SK-N-SH treated with all-trans-retinoic acid at 6 μM for 48 hours (cell line): ENCODE data around the gene VWF.

Source experiments
- ARNTL ChIP-seq: fragments of 450-650 bp; formaldehyde crosslinking; IDR thresholded peaks from 2 replicates; pipeline ENCODE4 v1.5.0; 2020; ENCODE audit warnings: low read depth, mild to moderate bottlenecking, moderate library complexity, borderline replicate concordance
- CSDC2 ChIP-seq: fragments of 250-450 bp; sonication (Bioruptor Pico); IDR thresholded peaks from 2 replicates; pipeline ENCODE4 v1.5.0; 2020; ENCODE audit warnings: mild to moderate bottlenecking, moderate library complexity
- OSR1 ChIP-seq: fragments of 250-450 bp; sonication (Bioruptor Pico); IDR thresholded peaks from 2 replicates; pipeline ENCODE4 v1.8.0; 2022; ENCODE audit warnings: moderate library complexity, mild to moderate bottlenecking, inconsistent platforms
- ZC3H10 ChIP-seq: fragments of 250-450 bp; sonication (Bioruptor Pico); IDR thresholded peaks from 2 replicates; pipeline ENCODE4 v1.5.1; 2021; ENCODE audit warnings: mild to moderate bottlenecking, moderate library complexity
- ZFP30 ChIP-seq: fragments of 450-650 bp; formaldehyde crosslinking; IDR thresholded peaks from 2 replicates; pipeline ENCODE4 v1.5.0; 2022; ENCODE audit warnings: mild to moderate bottlenecking, moderate library complexity

- TF ChIP-seq ZFP30 (CRISPR knock-in tag) = no peak
- no peak for TF ChIP-seq ZC3H10
- no peak for TF ChIP-seq CSDC2 (CRISPR knock-in tag)
- TF ChIP-seq OSR1 (CRISPR knock-in tag) = no peak
- TF ChIP-seq ARNTL (CRISPR knock-in tag) = no peak
These were observed 10.6 kb downstream of the VWF start for GRCh38 chr12:6113691-6114475.
